ENCODE measurements around the gene FGD3.

FGD3 gene

DNA sequence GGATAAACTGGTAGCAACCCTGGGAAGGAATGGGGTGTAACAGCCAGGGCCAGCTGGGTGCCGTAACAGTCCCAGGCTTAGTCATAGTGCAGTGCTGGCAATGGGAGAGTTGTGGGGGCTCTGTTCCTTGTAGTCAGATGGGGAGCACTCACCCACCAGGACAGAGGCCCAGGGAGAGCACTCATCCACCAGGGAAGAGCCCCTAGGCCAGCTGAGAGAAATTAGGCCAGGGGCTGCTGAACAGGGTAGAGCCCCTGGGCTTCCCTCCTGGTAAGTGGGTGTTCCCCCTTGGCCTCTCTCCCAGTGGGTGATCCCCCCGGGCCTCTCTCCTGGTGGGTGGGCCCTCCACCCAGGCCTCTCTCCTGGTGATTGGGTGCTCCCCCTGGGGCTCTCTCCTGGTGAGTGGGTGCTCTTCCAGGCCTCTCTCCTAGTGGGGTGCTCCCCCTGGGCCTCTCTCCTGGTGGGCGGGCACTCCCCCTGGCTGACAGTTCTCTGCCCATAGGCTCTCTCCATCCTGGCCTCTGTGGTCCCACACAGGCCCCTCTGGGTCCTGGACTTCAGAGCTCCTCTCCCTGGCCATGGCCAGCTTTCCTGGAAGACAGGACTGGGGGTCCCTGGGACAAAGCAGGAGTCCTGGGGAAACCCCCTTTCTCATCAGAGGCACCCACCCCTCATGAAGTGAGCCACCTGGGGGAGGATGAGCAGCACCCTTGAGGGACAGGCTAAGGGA, 13.4 kb downstream of the FGD3 start:
- H3K36me3 ChIP-seq (ENCODE audit: control insufficient read depth, insufficient read depth, low read length, severe bottlenecking): no peaks in the 10 kb centered on the region
- H3K9me3 ChIP-seq (ENCODE audit: control insufficient read depth, low read length): peaks cover 9% of the 10 kb centered on the region
- no peak overlapping the region for H3K4me3 ChIP-seq (ENCODE audit: low read length)
- H3K27me3 ChIP-seq (replicated peaks; ENCODE audit: control insufficient read depth, insufficient read depth, low read length): peaks cover 8% of the 10 kb centered on the region
- no peaks in the 10 kb centered on the region for H3K4me1 ChIP-seq (ENCODE audit: control insufficient read depth, insufficient read depth, low read length)
- no peak for DNase-seq (ENCODE audit: low read depth)
- no peak overlapping the region for H3K9ac ChIP-seq (ENCODE audit: low read length)

DNA sequence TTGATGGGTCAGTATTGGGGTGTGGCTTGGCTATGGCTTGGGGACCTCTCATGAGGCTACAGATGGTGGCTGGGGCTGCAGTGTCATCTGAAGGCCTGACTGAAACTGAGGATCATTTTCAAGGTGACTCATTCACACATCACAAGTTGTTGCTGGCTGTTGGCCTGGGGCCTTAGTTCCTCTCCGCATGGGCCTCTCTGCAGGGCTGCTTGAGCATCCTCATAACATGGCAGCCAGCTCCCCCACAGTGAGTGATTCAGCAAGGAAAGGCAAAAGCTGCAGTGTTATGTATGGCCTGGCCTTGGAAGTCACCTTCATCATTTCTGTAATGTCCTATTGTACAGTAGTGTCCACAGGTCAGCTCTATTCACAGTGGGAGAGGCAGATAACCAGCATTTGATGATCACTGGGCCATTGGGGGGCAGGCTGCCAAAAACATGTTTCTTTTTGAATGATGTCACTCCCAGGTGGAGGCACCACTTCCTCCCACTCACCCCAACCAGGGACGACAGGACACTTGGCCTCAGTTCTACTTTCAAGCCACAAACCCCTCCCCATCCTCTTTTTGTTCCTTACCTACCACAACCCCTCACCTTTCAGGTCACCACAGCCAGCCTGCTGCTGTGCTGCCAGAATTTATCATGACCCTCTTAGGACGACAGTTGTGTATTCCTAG, 14.4 kb downstream of the FGD3 start:
- peaks cover 9% of the 10 kb centered on the region for H3K9me3 ChIP-seq (ENCODE audit: control insufficient read depth, low read length)
- no peaks in the 10 kb centered on the region for H3K4me1 ChIP-seq (ENCODE audit: control insufficient read depth, insufficient read depth, low read length)
- H3K4me3 ChIP-seq (ENCODE audit: low read length): no peak overlapping the region
- H3K27me3 ChIP-seq (replicated peaks; ENCODE audit: control insufficient read depth, insufficient read depth, low read length): peaks cover 10% of the 10 kb centered on the region
- no peak overlapping the region for H3K9ac ChIP-seq (ENCODE audit: low read length)
- no peak for DNase-seq (ENCODE audit: low read depth)
- H3K36me3 ChIP-seq (ENCODE audit: control insufficient read depth, insufficient read depth, low read length, severe bottlenecking): no peaks in the 10 kb centered on the region

DNA sequence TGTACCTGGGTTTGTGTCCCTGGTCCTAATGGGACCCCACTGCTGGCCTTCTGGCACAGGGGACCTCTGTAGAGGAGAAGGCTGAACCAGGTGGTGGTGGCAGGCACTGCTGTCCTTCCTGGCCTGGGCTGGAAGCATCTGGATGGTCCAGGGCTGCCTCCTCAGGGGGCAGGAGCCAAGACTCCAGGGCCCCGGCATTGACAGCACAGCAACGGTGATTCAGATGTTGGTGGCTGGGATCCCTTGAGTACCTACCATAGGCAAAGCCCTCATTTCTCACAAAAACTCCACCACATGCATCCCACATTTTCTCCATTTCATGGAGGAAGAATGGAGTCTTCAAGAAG, 15.0 kb downstream of the FGD3 start:
- Histone ChIP-seq H3K4me1 (ENCODE audit: control insufficient read depth, insufficient read depth, low read length) (no peaks in the 10 kb centered on the region), H3K4me3 (ENCODE audit: low read length) (no peak overlapping the region)
- no peak for DNase-seq (ENCODE audit: low read depth)

DNA sequence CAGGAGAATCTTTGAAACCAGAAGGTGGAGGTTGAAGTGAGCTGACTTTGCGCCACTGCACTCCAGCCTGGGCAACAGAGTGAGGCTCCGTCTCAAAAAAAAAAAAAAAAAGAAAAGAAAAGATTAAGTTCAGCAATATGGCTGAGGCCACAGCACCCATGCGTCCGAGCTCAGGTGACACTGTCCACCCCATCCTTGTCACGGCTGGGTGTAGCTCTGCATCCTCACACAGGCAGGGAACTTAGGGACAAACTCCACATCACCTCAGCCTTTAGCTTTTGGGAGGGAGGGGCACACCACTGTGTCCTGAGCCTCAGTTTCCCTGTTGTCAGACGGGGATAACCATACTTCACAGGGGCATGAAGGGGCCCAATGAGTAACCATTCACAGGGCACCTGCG, 15.5 kb downstream of the FGD3 start:
- Histone ChIP-seq H3K9ac (ENCODE audit: low read length) (no peak overlapping the region), H3K4me3 (ENCODE audit: low read length) (no peak overlapping the region), H3K4me1 (ENCODE audit: control insufficient read depth, insufficient read depth, low read length) (no peaks in the 10 kb centered on the region), H3K27me3 (replicated peaks; ENCODE audit: control insufficient read depth, insufficient read depth, low read length) (peaks cover 12% of the 10 kb centered on the region), H3K9me3 (ENCODE audit: control insufficient read depth, low read length) (peaks cover 9% of the 10 kb centered on the region), H3K36me3 (ENCODE audit: control insufficient read depth, insufficient read depth, low read length, severe bottlenecking) (no peaks in the 10 kb centered on the region)
- no peak for DNase-seq (ENCODE audit: low read depth)

More for the DNA sequence above, 15.0 kb downstream of the FGD3 start:
- Histone ChIP-seq H3K9ac (ENCODE audit: low read length) (no peak overlapping the region), H3K27me3 (replicated peaks; ENCODE audit: control insufficient read depth, insufficient read depth, low read length) (peaks cover 10% of the 10 kb centered on the region), H3K9me3 (ENCODE audit: control insufficient read depth, low read length) (peaks cover 9% of the 10 kb centered on the region), H3K36me3 (ENCODE audit: control insufficient read depth, insufficient read depth, low read length, severe bottlenecking) (no peaks in the 10 kb centered on the region)

DNA sequence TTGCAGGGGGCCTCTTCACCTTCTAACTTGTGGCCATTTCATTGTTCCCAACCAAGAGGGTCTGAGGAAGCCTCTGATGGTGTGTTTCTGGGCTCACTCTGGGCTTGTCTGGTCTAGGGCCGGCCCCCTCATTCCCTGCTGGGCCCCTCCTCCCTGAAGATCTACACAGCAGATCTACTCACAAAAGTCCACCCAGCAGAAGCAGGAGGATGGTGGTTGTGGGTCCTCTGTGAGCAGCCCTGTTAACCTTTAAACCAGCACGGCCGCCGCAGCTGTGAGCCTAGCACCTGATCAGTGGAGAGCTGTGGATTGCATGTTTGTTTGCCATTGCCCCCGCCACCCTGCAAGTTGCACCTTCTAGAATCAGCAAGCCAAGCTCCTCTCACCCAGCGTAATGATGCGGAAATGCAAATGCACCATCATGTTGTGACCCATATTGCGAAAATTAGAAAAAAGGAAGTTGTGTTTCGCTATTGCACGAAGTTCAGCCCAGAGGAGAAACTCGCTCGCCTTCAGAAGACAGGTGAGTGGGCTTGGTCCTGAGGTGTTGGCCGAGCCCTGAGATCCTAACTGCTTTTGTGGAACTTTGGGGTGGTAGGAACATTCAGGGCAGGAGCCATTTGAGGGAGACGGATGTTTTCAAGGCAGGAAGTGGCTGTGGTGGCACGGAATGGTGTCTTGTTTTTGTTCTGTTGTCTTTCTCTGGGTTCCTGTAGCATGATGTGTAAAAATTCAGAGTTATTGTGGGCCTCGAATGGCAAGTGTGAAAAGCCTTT, 16.7 kb downstream of the FGD3 start:
- no peak overlapping the region for H3K9ac ChIP-seq (ENCODE audit: low read length)
- no peaks in the 10 kb centered on the region for H3K36me3 ChIP-seq (ENCODE audit: control insufficient read depth, insufficient read depth, low read length, severe bottlenecking)
- DNase-seq (ENCODE audit: low read depth): no peak
- no peaks in the 10 kb centered on the region for H3K4me1 ChIP-seq (ENCODE audit: control insufficient read depth, insufficient read depth, low read length)
- peaks cover 16% of the 10 kb centered on the region for H3K27me3 ChIP-seq (replicated peaks; ENCODE audit: control insufficient read depth, insufficient read depth, low read length)
- H3K9me3 ChIP-seq (ENCODE audit: control insufficient read depth, low read length): peaks cover 9% of the 10 kb centered on the region
- H3K4me3 ChIP-seq (ENCODE audit: low read length): no peak overlapping the region

DNA sequence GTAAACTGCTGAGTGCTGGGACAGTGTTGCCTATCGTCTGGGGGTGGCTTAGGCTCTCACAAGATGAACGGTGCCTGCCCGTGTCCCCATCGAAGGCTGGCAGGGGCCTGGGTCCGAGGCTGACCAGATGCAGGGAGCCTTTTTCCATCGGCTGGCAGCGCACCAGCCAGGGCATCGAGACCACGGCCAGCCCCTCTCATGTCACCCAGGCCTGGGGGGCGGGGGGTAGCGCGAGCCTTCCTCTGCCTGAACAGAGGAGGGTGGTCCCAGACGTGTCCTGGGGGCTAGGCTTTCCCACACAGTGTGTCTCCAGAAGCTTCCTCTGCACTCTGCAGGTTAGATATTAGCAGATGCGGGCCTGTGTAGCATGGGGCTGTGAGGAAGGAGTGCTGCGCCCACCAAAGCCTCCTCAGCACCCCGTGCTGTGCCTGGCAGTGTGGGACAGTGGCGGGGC, 17.3 kb downstream of the FGD3 start:
- Histone ChIP-seq H3K36me3 (ENCODE audit: control insufficient read depth, insufficient read depth, low read length, severe bottlenecking) (no peaks in the 10 kb centered on the region), H3K9me3 (ENCODE audit: control insufficient read depth, low read length) (peaks cover 9% of the 10 kb centered on the region), H3K4me1 (ENCODE audit: control insufficient read depth, insufficient read depth, low read length) (no peaks in the 10 kb centered on the region), H3K27me3 (replicated peaks; ENCODE audit: control insufficient read depth, insufficient read depth, low read length) (peaks cover 16% of the 10 kb centered on the region), H3K9ac (ENCODE audit: low read length) (no peak overlapping the region), H3K4me3 (ENCODE audit: low read length) (no peak overlapping the region)
- DNase-seq (ENCODE audit: low read depth): no peak

DNA sequence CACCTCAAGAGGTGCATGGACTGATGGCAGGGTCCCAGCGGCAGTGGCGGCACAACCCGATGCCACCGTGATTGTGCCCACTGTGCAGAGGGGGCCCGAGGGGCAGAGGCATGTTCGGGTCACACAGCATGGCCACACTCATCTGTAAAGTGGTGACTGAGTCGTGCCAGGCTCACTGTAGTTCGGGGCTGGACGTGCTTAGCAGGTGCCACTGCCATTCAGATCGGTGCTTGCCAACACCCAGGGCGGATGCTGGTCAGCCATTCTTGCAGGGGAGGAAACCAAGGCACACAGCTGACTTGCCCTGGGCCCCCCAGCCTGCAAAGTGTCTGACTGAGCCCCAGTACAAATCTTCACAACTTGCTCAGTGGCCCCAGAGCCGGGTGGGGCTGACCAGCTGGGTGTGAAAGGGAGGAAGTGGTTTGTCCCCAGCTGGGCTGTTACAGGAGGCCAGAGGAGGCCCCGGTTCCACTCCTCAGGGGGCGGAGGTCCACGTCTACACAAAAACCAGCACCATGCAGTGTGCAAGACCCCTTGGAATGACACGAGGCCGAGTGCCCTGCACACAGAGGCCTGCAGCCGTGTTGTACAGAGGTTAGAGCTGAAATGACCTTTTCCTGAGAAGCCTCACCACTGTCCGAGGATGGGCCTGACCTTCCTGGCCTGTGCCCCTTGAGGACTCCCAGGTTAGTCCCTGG, 17.9 kb downstream of the FGD3 start:
- Histone ChIP-seq H3K4me1 (ENCODE audit: control insufficient read depth, insufficient read depth, low read length) (no peaks in the 10 kb centered on the region), H3K27me3 (replicated peaks; ENCODE audit: control insufficient read depth, insufficient read depth, low read length) (peaks cover 16% of the 10 kb centered on the region), H3K9me3 (ENCODE audit: control insufficient read depth, low read length) (peaks cover 9% of the 10 kb centered on the region), H3K9ac (ENCODE audit: low read length) (no peak overlapping the region), H3K4me3 (ENCODE audit: low read length) (no peak overlapping the region), H3K36me3 (ENCODE audit: control insufficient read depth, insufficient read depth, low read length, severe bottlenecking) (no peaks in the 10 kb centered on the region)
- DNase-seq (ENCODE audit: low read depth): no peak

DNA sequence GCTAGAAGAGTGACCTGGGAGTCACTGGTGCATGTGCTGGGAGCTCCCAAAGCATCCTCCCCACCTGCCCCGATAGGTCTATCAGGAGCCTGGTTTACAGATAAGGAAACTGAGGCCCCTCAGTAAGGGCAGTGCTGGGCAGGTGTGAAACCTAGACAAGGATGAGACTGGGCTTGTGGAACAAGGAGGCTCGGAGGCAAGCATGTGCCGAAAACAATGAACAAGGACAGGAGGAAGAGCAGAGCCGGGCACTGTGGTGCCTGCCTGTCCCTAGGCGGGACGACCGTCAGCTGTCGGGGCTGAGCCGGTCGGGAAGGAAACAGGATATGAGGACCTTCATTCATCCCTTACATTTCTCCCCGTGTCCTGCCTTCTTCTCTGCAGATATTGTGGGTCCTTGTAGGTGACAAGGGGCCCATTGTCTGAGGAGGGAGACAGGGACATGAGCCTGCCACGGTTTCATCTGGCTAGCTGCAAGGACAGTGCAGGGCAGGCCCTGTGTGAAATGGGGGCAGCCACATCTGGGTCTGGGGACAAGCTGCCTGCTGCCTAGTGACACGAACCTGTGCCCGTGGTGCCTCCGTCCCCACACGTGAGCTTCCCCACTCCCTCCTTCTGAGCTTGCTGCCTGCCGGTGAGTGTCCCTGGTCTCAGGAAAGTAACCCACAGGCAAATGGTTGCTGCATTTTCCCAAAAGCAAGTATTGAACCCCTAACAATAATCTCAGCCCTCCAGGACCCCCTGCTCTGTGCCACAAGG, 18.6 kb downstream of the FGD3 start:
- Histone ChIP-seq H3K27me3 (replicated peaks; ENCODE audit: control insufficient read depth, insufficient read depth, low read length) (peaks cover 16% of the 10 kb centered on the region), H3K4me3 (ENCODE audit: low read length) (no peak overlapping the region), H3K36me3 (ENCODE audit: control insufficient read depth, insufficient read depth, low read length, severe bottlenecking) (no peaks in the 10 kb centered on the region), H3K9me3 (ENCODE audit: control insufficient read depth, low read length) (peaks cover 9% of the 10 kb centered on the region), H3K4me1 (ENCODE audit: control insufficient read depth, insufficient read depth, low read length) (no peaks in the 10 kb centered on the region), H3K9ac (ENCODE audit: low read length) (no peak overlapping the region)
- no peak for DNase-seq (ENCODE audit: low read depth)

DNA sequence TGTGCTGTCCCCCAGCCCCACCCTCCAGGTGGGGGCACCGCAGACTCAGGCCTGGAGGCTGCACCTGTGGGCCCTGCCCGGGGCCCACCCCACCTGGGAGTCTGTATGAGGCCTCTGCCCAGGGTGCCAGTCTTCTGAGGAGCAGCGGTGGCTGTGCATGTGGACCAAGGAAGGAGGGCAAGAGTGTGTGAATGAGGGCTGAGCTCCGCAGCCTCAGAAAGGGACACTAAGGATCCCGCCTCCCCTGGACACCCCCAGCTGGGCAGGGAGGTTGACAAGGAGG, 19.1 kb downstream of the FGD3 start:
- Histone ChIP-seq H3K27me3 (replicated peaks; ENCODE audit: control insufficient read depth, insufficient read depth, low read length) (peaks cover 16% of the 10 kb centered on the region), H3K9me3 (ENCODE audit: control insufficient read depth, low read length) (peaks cover 4% of the 10 kb centered on the region), H3K9ac (ENCODE audit: low read length) (no peak overlapping the region), H3K4me3 (ENCODE audit: low read length) (no peak overlapping the region), H3K4me1 (ENCODE audit: control insufficient read depth, insufficient read depth, low read length) (no peaks in the 10 kb centered on the region), H3K36me3 (ENCODE audit: control insufficient read depth, insufficient read depth, low read length, severe bottlenecking) (no peaks in the 10 kb centered on the region)
- DNase-seq (ENCODE audit: low read depth): no peak

DNA sequence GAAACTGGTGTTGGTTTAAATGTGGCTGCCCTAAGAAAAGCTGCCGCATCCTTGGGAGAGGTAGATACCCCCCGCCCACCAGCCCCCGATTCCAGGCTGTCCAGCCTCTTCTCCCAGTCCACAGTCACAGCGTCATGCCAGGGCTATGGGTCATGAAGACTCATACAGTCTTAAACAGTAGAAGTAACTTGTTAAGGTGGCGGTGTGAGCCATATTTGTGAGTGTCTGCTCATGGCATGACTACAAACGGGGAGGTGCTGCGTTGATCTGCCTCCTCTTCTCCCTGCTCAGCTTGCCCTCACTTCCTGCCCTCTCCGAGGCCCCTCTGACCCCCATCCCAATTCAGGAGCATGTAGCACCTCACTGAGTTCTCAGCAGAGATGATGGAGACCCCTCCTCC, 20.8 kb downstream of the FGD3 start:
- no peak for DNase-seq (ENCODE audit: low read depth)

More for the DNA sequence above, 20.8 kb downstream of the FGD3 start:
- no peaks in the 10 kb centered on the region for H3K4me1 ChIP-seq (ENCODE audit: control insufficient read depth, insufficient read depth, low read length)
- no peak overlapping the region for H3K9ac ChIP-seq (ENCODE audit: low read length)
- peaks cover 16% of the 10 kb centered on the region for H3K27me3 ChIP-seq (replicated peaks; ENCODE audit: control insufficient read depth, insufficient read depth, low read length)
- no peak overlapping the region for H3K4me3 ChIP-seq (ENCODE audit: low read length)
- no peaks in the 10 kb centered on the region for H3K36me3 ChIP-seq (ENCODE audit: control insufficient read depth, insufficient read depth, low read length, severe bottlenecking)
- no peaks in the 10 kb centered on the region for H3K9me3 ChIP-seq (ENCODE audit: control insufficient read depth, low read length)
